G401 (cell line): ENCODE measurements around the gene ENOX1. TPM values are rescaled to one million over a fixed set of nuclear protein-coding genes. Genes with fewer than 3 reads are reported as not detected.
A peak's percentile ranks its signal among the peaks of the same experiment; 100 is the strongest.

ENCODE experiments used
- DNase-seq: peaks from one replicate; pipeline ENCODE4 v3.0.0-alpha.2; 2015; ENCODE audit warnings: low spot score
- in situ Hi-C: cut with HindIII; loops from 2 replicates; pipeline ENCODE4 v1.10.0; 2016; ENCODE audit warnings: low sequenced_read_pairs, mixed read lengths
- total RNA-seq: library from RNA; depleted of rRNA; stranded (reverse); fragments of >200 nt; shearing (Covaris generic); gene quantifications from 2 replicates; pipeline ENCODE4 v1.2.3, GENCODE V29; 2014

ENOX1 gene
- total RNA-seq, 1 experiment from 2014 or later = not detected

GRCh38 chr13:43473437-43473836 is 313.3 kb downstream of the ENOX1 start:
- no peak for DNase-seq
- in situ Hi-C loops = no loop called here

- in situ Hi-C loops = no loop called here
- DNase-seq = no peak
Measured at GRCh38 chr13:43472980-43473379, 313.8 kb downstream of the ENOX1 start.

DNA sequence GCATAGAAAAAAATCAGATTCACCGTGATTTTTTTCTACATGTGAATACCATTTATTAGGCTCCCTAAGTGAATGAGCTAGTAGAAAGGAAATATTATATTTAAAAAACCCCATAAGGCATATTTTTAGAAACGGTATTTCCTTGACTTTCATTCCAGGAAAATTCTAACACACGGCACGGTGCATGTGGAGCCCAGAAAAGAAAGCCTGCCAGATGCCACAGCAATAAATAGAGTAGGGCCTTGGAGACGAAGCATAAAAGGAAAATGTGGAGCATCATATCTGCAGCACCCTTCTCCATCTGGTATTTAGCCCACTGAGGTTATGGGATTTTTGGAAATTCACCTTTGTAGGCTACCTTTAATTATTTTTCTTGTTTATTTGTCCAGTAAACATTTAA is 314.4 kb downstream of the ENOX1 start:
- DNase-seq = peak; percentile 16
- in situ Hi-C loops = no loop called here

DNA sequence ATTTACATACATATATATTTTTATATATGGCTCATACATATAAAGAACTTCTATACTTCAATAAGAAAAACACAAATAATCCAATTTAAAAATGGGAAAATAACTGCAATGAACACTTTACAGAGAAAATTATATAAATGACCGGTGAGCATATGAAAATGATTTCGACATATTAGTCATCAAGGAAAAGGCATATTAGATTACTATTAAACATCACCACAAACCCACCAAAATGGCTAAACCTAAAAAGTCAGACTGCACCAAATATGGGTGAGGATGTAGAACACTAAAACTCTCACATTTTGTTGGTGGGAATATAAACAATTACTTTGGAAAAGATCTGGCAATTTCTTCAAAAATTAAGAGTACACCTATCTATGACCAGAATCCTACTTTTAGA is 316.2 kb downstream of the ENOX1 start:
- in situ Hi-C loops = no loop called here
- no peak for DNase-seq

DNA sequence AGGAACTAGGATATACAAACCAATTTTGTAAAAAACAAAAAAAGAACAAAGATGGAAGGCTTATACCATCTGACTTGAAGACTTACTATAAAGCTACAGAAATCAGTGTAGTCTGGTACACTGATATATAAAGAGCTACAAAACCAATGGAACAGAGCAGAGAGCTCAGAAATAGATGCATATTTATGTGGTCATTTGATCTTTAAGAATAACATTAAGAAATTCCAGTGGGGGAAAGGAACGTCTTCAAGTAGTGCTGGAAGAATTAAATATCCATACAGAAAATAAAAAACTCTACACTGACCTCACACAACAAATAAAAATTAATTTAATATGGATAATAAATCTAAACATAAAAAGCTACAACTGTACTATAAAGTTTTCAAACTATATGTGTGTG is 317.0 kb downstream of the ENOX1 start:
- in situ Hi-C loops = no loop called here
- DNase-seq = no peak

GRCh38 chr13:43464578-43465264 is 322.1 kb downstream of the ENOX1 start:
- in situ Hi-C loops = no loop called here
- no peak for DNase-seq

DNA sequence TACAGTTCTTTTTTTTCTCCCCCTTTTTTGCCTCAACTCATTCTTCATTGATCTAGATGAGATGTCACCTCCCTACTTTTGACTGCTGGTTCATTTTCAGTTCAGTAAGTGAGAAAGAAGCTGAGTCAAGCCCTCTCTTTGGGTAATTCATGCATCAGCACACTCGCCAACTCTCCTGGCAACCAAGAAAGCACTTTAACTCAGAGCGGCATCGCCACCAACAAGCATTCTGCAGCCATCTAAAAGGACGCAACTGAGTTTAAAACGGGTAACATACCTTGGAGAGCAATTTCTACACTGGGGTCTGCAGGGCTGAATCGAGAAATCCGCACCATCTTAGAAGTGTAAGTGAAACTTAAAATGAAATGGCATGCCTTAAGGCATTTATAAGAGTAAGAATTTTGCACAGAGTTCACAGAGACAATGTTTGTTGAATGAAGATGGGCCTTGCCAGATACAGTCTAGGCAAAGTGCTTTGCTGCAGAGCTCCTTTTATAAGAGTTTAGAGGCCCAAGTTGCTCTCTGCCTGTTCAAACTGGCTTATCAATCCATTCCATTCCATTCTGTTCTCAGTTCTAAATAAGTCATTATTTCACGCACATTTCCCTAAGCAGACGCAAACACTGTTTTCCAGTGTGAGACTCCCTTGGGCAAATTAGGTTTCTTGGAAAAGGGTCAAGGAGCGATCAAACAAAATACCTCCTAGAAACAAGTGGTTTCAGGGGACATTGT is 338.0 kb downstream of the ENOX1 start:
- in situ Hi-C loops = no loop called here

GRCh38 chr13:43446126-43446525 is 340.6 kb downstream of the ENOX1 start:
- DNase-seq = no peak
- in situ Hi-C loops = no loop called here

More for the DNA sequence above, 338.0 kb downstream of the ENOX1 start:
- peak; percentile 17 for DNase-seq

DNA sequence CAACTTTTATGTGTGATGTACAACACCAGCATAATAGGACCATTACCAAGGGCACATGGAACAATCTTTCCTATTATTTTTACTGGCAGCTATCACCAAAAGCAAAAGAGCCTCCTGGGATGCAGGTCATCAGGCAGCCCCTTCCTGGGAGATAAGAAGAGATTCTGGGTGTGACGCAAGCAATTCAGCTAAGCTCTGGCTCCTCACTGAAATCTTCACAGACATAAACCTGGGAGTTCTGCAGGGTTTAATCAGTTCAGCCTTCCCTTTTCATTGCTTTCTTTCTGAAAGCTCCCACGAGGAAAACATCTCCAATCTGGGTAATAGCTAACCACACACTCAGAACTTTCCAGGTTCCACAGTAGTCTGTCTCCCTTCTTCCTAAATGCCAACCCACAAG is 341.1 kb downstream of the ENOX1 start:
- in situ Hi-C loops = no loop called here
- no peak for DNase-seq

GRCh38 chr13:43444081-43444480 is 342.7 kb downstream of the ENOX1 start:
- no peak for DNase-seq
- in situ Hi-C loops = no loop called here

DNA sequence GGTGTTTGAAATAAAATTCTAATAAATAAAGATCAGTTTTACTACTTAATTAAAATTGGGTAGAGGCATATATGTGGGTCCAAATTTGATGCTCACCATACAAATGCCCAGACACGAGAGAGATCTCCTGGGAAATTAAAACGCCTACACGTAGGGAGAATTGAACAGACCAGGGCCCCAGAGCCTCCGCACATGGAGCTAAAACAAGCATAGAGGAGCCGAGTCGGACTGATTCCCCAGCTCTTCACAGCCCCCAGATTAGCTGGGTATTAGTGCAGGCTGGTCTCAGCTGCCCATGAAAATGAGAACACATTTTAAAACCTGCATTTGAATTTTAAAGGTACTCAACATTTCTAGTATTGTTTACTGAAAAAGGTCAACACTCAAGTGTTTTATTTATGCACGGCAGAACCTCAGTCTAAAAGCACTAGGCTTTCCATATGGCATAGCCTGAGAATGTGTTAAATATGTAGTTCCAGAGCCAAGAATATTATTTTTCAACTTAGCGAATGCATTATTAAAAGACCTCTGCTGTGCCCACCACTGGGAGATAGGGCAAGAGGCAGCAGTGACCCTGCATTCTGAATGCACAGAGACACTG is 344.8 kb downstream of the ENOX1 start:
- in situ Hi-C loops = no loop called here
- no peak for DNase-seq

GRCh38 chr13:43441464-43441863 is 345.3 kb downstream of the ENOX1 start:
- in situ Hi-C loops = no loop called here

DNA sequence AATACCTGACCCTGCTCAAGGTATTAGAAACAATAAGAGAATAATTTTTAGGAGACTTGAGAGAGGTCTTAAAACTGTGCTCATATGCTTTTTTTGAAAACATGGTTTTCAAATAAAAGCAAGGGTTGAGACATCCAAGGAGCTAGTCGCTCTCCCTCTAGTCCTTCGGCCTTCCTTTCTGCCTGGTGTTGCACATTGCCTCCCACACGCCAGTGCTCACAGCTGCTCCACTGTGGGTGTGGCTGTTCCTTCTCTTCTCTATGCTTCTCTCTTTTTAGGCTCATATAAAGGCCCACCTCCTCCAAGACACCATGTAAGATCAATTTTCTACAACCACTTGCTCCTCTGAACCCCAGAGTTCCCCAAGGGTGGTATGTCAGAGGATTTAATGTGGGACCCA is 352.6 kb downstream of the ENOX1 start:
- in situ Hi-C loops = no loop called here
- DNase-seq = no peak

More at GRCh38 chr13:43441464-43441863, 345.3 kb downstream of the ENOX1 start:
- no peak for DNase-seq

- DNase-seq = no peak
- in situ Hi-C loops = no loop called here
Measured at GRCh38 chr13:43433691-43434141, 353.1 kb downstream of the ENOX1 start.

- in situ Hi-C loops = no loop called here
- no peak for DNase-seq
Measured at GRCh38 chr13:43432958-43433357, 353.8 kb downstream of the ENOX1 start.

- in situ Hi-C loops = no loop called here
Measured at GRCh38 chr13:43431841-43432240, 354.9 kb downstream of the ENOX1 start.

GRCh38 chr13:43431290-43431716 is 355.5 kb downstream of the ENOX1 start:
- in situ Hi-C loops = no loop called here

More at GRCh38 chr13:43431841-43432240, 354.9 kb downstream of the ENOX1 start:
- DNase-seq = no peak

DNA sequence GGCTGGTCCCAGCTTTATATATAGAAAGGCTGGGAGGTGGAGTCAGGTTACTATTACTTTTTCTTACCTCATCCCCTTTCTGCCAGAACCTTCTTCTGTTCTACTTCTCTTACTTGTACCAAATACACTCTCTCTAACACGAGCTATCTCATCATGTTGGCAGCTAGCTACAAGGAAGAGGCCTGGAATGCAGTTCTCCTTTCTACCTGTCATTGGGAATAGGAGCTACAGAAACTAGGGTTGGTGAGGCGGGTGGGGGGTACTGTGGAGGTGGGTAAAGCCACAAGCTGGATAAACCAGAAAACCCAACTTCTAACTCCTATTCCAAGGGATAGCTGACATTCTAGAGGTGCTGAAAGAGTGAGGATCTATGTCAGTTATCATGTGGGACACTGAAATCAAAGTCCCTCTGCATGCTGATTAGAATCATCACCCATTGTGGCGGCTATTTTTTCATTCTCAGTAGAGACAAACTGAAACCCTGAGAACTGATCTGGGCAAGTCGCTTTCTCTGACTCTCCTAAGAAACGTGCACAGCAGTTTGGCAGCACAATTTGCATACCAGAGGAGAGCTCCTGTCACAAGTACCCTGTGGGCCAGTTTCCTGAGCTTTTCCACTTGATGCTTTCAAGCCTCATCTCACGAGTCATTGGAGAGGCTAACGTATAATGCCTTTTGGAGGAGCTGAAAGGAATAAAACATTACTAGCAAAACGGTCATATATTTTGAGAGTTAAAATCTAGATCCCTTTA is 358.1 kb downstream of the ENOX1 start:
- in situ Hi-C loops = no loop called here
- no peak for DNase-seq

More at GRCh38 chr13:43431290-43431716, 355.5 kb downstream of the ENOX1 start:
- no peak for DNase-seq

DNA sequence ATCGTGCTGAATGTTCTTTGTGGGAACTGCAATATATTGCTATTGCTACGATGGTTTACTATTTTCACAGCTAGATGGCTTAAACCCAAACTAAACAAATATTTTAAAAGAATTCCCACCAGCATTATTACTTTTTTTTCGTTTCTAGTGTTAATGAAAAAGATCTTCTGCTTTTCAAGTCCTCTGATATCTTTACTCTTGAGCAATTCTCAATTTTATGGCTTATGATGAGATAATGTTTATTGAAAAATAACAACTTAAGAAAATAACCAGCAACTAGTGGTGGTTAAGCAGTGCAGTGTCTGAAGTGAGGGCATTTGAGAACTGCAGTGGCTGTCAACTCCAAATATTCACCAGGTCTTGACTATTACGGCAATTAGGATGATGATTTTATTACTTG is 360.4 kb downstream of the ENOX1 start:
- DNase-seq = no peak
- in situ Hi-C loops = no loop called here
